ENCODE measurements around the gene NRCAM. TPM values are rescaled to one million over a fixed set of nuclear protein-coding genes. Genes with fewer than 3 reads are reported as not detected.

The NRCAM gene
- total RNA-seq, 1 experiment from 2014 or later: 2.7 TPM

- CTCF ChIA-PET: no interaction called here
- POLR2A ChIA-PET: no interaction called here
- Mint-ChIP-seq H3K9me3 (no peaks in the 10 kb centered on the region), H3K36me3 (no peaks in the 10 kb centered on the region), H3K27ac (no peak overlapping the region), H3K4me1 (no peaks in the 10 kb centered on the region), H3K4me3 (no peak overlapping the region), H3K27me3 (ENCODE audit: low read depth) (no peaks in the 10 kb centered on the region)
- DNase-seq (ENCODE audit: low spot score) (no peak), ATAC-seq (no peak)
- TF ChIP-seq JAZF1 (CRISPR knock-in tag; IDR thresholded peaks at IDR 0.05) (no peak), E2F5 (CRISPR knock-in tag; IDR thresholded peaks at IDR 0.05) (no peak), CTCF (IDR thresholded peaks at IDR 0.05) (no peak), HMGA2 (CRISPR knock-in tag; IDR thresholded peaks at IDR 0.05) (no peak), CBFB (CRISPR knock-in tag; IDR thresholded peaks at IDR 0.05; ENCODE audit: low read depth) (no peak), FOXP1 (CRISPR knock-in tag; IDR thresholded peaks at IDR 0.05; ENCODE audit: borderline replicate concordance) (no peak)
These were observed 48.6 kb downstream of the NRCAM start for GRCh38 chr7:108407676-108408075.

GRCh38 chr7:108406222-108406890, 49.9 kb downstream of the NRCAM start:
- Mint-ChIP-seq H3K9me3 (no peaks in the 10 kb centered on the region), H3K27me3 (ENCODE audit: low read depth) (no peaks in the 10 kb centered on the region), H3K4me3 (no peak overlapping the region), H3K4me1 (no peaks in the 10 kb centered on the region), H3K27ac (peak overlapping the region; percentile 18; the same call in 1 of the 2 replicates), H3K36me3 (no peaks in the 10 kb centered on the region)
- DNase-seq (ENCODE audit: low spot score): no peak
- ChIA-PET CTCF (no interaction called here), POLR2A (no interaction called here)
- ATAC-seq: no peak
- no peak for TF ChIP-seq AFF4 (CRISPR knock-in tag; IDR thresholded peaks at IDR 0.05; ENCODE audit: borderline replicate concordance)
- TF ChIP-seq ZNF396 (CRISPR knock-in tag; IDR thresholded peaks at IDR 0.05; ENCODE audit: borderline replicate concordance): no peak
- no peak for TF ChIP-seq CTCF (IDR thresholded peaks at IDR 0.05)
- TF ChIP-seq TP53 (CRISPR knock-in tag; IDR thresholded peaks at IDR 0.05): no peak
- TF ChIP-seq IRF1 (CRISPR knock-in tag; IDR thresholded peaks at IDR 0.05): no peak
- no peak for TF ChIP-seq OVOL2 (CRISPR knock-in tag; IDR thresholded peaks at IDR 0.05; ENCODE audit: borderline replicate concordance)
- TF ChIP-seq NFE2L1 (CRISPR knock-in tag; IDR thresholded peaks at IDR 0.05): no peak
- TF ChIP-seq USF1 (CRISPR knock-in tag; IDR thresholded peaks at IDR 0.05): no peak
- TF ChIP-seq ZNF281 (CRISPR knock-in tag; IDR thresholded peaks at IDR 0.05): no peak
- TF ChIP-seq FOXJ3 (CRISPR knock-in tag; IDR thresholded peaks at IDR 0.05; ENCODE audit: borderline replicate concordance): no peak
- TF ChIP-seq ELF4 (CRISPR knock-in tag; IDR thresholded peaks at IDR 0.05; ENCODE audit: low read depth): no peak
- no peak for TF ChIP-seq PRRX2 (CRISPR knock-in tag; IDR thresholded peaks at IDR 0.05)
- TF ChIP-seq MYBL2 (CRISPR knock-in tag; IDR thresholded peaks at IDR 0.05): no peak
